GM18499 (cell line): Measurements from ENCODE around the gene METTL13.
"Not testable (repeated sequence)": the region's sequence is repeated elsewhere in the genome, so short reads cannot be mapped to it uniquely, and the experiment has no call there.

ENCODE experiments used
- ATAC-seq: cut with Tn5 transposase; IDR thresholded peaks from one replicate; pipeline ENCODE4 v1.9.1; 2021; ENCODE audit warnings: moderate number of reproducible peaks; ENCODE audit not compliant: insufficient read depth, unreplicated experiment

The METTL13 gene

GRCh38 chr1:171763764-171764163, 17.7 kb upstream of the METTL13 start:
- ATAC-seq = no peak

GRCh38 chr1:171769171-171769570, 12.3 kb upstream of the METTL13 start:
- ATAC-seq = no peak

GRCh38 chr1:171769754-171770153, 11.7 kb upstream of the METTL13 start:
- ATAC-seq = no peak

GRCh38 chr1:171772312-171772711, 9.1 kb upstream of the METTL13 start:
- no peak for ATAC-seq

- no peak for ATAC-seq
These were observed 781 bp upstream of the METTL13 start for GRCh38 chr1:171780583-171781175.

- no peak for ATAC-seq
These were observed 2.5 kb downstream of the METTL13 start for GRCh38 chr1:171783816-171784530.

GRCh38 chr1:171784784-171785183, 3.3 kb downstream of the METTL13 start:
- ATAC-seq = peak; percentile 28

- no peak for ATAC-seq
These were observed 4.3 kb downstream of the METTL13 start for GRCh38 chr1:171785766-171786165.

- no peak for ATAC-seq
These were observed 5.1 kb downstream of the METTL13 start for GRCh38 chr1:171786534-171786933.

GRCh38 chr1:171787686-171788480, 6.4 kb downstream of the METTL13 start:
- no peak for ATAC-seq

- ATAC-seq = no peak
These were observed 7.2 kb downstream of the METTL13 start for GRCh38 chr1:171788696-171789095.

- no peak for ATAC-seq
These were observed 8.9 kb downstream of the METTL13 start for GRCh38 chr1:171790318-171790717.

- no peak for ATAC-seq
These were observed 11.4 kb downstream of the METTL13 start for GRCh38 chr1:171792656-171793369.

- ATAC-seq = no peak
These were observed 12.2 kb downstream of the METTL13 start for GRCh38 chr1:171793636-171794035.

- no peak for ATAC-seq
These were observed 12.6 kb downstream of the METTL13 start for GRCh38 chr1:171794085-171794484.

- no peak for ATAC-seq
These were observed 15.1 kb downstream of the METTL13 start for GRCh38 chr1:171796592-171796991.

- ATAC-seq = no peak
These were observed 16.9 kb downstream of the METTL13 start for GRCh38 chr1:171798311-171798710.

GRCh38 chr1:171798765-171799164, 17.3 kb downstream of the METTL13 start:
- no peak for ATAC-seq

- no peak for ATAC-seq
These were observed 17.7 kb downstream of the METTL13 start for GRCh38 chr1:171799166-171799565.

GRCh38 chr1:171799698-171800097, 18.2 kb downstream of the METTL13 start:
- not testable (repeated sequence) for ATAC-seq

GRCh38 chr1:171800342-171800741, 18.9 kb downstream of the METTL13 start:
- ATAC-seq = no peak
